AG20443 (cell line): Measurements from ENCODE around the gene SENP8.
A peak's percentile ranks its signal among the peaks of the same experiment; 100 is the strongest.

Experiments
- DNase-seq: peaks from one replicate; pipeline ENCODE4 v3.0.0; 2012; ENCODE audit warnings: low spot score, mixed read lengths

SENP8 gene

DNA sequence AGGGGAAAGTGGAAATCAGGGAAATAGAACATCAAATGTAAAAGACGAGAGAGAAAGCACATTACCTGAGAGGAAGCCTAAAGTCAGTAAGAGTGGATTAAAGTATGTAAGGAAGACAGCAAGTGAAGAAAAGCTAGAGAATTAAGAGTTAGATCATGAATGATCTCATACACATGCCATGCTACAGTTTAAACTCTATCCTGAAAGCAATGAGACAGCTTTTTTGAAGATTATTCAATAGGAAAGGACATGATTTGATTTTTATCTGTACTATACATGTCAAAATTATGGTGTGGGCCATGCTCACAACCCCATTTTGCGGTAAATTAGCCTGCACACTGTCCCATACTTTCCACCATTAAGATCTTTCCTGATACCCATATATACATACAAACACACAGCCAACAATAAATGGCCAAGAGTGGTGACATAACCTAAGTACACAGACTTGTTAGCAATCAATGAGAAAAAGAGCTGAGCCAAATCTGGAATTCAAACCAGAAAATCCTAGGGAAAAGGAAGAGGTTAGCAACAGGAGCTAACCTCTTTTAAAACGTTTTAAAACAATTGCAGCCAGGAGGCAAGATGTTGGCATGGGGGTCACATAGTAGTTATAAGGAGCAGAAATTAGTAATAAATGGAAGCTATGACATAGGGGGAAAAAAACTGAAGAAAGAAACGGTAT is 4.7 kb upstream of the SENP8 start:
- no peak for DNase-seq

DNA sequence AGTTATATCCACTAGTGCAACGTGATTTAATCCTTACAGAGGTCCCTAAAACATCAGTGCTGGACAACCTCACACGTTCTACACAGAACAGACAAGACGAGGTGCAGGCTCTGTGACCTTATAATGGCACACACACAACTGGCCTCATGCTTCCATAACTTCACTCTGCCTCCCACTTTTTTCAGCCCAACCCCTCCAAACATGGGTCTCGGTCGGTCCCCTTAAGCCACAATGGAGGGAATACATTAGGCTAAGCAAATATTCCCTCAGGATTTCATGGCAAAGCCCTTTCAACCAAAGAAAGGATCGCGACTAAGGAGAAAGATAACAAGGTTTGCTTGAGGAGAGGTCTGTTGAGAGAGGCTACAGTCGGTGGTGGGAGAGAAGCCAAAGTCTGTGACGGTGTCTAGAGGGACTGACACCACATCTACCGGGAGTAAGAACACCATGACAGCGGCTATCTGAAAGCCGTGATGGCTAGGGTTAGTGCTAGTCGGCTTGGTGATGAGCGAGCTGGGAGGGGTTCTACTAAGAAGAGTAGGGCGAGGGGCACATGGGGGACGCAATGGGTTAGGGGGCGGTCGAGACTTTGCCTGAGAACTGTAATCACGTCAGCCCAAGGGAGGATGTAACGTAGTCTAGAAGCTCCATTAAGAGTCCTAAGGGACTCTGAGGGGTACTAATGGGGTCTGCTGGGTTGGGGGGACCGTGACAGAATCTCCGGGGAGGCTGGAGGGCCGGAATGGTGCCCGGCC is 1.3 kb upstream of the SENP8 start:
- DNase-seq = peak; percentile 23

- peak; percentile 89 for DNase-seq
These were observed 652 bp upstream of the SENP8 start for GRCh38 chr15:72117486-72118016.

DNA sequence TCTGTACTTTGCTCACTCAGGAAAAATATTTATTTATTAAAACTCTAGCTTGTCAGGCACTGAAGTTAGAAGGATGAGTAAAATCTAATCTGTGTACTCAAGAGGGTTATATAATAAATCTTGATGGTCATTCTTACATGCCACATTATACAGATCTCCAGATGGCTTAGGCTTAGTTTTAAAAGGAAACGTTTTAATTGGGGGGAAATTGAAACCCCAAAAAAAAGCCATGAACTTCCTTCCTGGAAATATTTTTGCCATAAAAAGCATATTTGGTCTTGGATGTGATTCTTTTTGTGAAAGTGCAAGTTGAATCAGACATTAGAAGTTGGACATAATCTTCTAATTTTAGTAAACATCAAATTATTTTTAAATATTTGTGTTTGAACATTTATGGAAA is 6.0 kb downstream of the SENP8 start:
- no peak for DNase-seq

DNA sequence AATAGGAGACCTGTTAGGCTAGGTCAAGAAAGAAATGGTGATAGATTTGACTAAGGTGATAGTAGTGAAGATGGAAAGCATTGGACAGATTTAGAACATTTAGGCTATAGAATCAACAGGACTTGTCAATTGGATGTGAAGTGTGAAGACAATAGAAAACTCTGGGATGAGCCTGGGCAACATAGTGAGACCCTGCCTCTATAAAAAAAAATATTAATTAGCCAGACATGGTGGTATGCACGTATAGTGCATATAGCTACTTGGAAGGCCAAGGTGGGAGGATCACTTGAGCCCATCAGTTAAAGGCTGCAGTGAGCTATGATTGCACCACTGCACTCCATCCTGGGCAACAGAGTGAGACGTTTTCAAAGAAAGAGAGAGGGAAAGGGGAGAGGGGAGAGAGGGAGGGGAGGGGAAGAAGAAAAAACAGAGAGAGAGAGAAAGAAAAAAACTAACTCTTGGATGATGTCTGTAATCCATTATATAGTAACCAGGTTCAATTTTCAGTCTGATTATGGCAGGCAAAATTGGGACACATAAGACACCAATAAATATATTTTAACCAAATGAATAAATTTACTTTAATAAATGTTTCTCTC is 9.6 kb downstream of the SENP8 start:
- no peak for DNase-seq

DNA sequence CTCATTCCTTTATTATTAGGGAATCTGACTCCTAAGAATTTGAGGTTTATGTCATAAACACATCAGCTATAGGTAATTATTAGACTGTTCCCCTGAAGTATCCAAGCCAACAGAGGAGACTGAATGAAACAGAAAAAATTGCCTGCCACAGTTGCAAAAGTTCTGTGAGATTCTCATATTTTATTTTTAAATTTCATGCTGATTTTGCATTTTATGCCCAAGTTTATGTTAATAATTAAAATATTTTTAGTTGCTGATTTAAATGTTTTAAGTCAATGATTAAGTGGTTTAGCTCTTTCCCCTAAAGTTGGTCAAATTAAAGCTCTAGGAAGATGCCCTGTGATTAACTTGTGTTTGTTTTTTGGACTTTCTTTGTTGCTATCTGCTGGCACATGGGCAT is 10.2 kb downstream of the SENP8 start:
- DNase-seq = no peak

DNA sequence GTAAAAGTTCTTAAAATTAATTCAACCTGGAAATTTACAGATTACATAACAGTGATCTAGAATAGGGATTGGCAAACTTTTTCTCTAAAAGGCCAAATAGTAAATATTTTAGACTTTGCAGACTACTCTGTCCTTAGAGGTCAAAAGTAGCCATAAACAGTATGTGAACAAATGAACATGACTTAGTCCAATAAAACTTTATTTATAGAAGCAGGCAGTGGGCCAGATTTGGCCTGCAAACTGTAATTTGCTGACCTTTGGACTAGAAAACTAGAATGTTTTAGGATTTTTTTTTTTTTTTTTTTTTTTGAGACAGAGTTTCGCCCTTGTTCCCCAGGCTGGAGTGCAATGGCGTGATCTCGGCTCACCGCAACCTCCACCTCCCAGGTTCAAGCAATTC is 12.1 kb downstream of the SENP8 start:
- no peak for DNase-seq

- DNase-seq = no peak
These were observed 13.7 kb downstream of the SENP8 start for GRCh38 chr15:72131922-72132321.

GRCh38 chr15:72133211-72133610 is 15.0 kb downstream of the SENP8 start:
- no peak for DNase-seq

- no peak for DNase-seq
These were observed 17.5 kb downstream of the SENP8 start for GRCh38 chr15:72135719-72136118.

- no peak for DNase-seq
These were observed 18.2 kb downstream of the SENP8 start for GRCh38 chr15:72136170-72137051.

GRCh38 chr15:72139667-72140066 is 21.5 kb downstream of the SENP8 start:
- DNase-seq = no peak

DNA sequence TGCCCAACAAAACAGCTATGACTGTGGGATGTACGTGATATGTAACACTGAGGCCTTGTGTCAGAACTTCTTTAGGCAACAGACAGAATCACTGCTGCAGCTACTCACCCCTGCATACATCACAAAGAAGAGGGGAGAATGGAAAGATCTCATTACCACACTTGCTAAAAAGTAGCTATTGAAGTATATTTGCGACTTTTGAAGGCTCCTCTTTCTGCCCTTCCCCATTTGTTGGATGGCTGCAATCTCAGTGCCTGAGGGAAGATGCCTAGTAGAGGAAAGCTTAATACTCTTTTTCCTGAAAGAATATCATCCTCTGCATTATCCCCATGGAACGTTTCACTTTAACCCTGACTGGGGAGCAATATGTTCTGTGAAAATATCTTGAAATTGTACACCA is 21.9 kb downstream of the SENP8 start:
- no peak for DNase-seq

DNA sequence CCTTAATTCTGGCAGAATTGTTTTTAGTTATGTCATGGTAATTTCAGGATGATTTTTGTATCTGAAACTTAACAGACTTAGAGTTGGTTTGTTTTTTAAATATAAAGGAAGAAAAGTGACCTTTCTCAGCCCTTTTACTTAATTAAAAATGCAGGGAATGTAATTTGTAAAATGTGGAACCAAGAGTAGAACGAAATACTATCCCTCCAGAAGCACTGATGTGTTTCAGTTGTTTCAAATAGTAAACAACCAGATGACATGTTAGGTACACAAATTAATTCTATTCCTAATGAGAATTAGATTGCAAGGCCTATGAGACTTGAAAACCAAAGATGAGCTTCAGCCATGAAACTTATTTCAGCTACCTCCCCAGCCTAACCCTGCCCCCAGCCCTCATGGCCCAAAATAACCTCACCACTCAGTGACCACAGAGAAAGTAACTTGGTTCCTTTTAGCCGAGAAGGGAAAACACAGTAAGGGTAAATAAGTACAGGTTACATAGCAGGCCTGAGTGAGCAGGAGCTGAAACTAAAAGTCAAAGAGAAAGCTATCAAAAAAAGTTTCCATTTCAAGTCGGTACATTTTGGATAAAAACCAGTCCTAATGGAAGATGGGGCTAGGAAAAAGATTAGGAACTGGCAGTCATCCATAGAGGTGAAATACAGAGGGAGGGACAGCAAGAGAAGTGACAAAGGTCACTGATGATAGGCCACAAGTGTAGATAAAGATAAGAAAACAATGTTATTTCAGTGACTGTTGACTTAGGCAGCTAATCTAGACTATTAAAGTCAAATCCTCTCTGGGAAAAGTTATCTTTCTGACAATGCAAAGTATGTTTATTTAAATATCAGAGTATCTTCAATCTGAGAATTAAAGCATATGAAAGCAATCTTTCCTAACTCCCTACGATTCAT is 23.2 kb downstream of the SENP8 start:
- no peak for DNase-seq

DNA sequence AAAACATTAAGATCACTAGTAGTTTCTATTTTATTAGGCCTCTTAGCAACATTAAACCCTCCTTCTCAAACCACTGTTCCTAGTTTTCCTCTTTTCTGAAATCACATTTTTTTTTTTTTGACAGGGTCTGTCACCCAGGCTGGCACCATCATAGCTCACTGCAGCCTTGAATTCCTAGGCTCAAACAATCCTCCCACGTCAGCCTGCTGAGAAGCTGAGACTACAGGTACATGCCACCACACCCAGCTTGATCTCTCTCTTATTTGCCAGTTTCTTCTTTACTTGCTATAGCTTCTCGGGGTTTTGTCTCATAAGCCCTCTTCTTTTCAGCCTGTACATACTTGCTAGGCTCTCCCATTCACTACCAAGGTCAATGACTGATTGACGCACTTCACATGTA is 28.0 kb downstream of the SENP8 start:
- DNase-seq = no peak

DNA sequence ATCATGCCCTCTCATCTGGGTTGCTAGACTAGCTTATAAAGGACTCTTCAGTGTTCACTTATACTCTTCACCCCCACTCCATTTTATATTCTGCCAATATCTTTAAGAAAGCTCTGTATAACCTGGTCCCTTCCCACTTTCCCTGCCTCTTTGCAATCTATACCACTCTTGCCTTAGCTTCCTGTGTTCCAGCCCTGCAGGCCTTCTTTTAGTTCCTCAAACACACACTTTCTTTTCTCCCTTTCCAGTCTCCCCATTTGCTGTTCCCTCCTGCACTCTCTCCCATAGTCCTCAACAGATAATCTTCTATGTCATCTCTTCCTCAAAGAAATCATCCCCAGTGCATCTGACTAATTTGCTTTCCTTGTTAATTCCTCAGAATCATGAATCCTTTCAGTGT is 28.7 kb downstream of the SENP8 start:
- DNase-seq = no peak

DNA sequence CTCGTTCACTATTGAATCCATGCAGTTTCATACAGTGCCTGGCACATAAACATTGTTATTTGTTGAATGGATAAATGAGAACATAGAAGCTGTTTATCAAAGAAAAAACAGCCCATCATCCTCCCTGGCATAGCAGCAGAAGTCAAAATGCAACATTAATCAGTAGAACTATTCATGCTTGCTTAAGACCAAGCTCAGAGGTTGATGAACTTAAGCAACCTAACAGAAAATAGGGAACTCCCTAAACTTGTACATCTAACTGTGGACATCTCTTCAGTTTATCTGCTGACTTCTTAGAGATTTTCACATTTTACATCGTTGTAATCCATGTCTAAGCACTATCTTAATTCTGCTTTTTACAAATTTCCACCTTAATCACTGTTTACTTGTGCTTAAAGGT is 29.2 kb downstream of the SENP8 start:
- no peak for DNase-seq

DNA sequence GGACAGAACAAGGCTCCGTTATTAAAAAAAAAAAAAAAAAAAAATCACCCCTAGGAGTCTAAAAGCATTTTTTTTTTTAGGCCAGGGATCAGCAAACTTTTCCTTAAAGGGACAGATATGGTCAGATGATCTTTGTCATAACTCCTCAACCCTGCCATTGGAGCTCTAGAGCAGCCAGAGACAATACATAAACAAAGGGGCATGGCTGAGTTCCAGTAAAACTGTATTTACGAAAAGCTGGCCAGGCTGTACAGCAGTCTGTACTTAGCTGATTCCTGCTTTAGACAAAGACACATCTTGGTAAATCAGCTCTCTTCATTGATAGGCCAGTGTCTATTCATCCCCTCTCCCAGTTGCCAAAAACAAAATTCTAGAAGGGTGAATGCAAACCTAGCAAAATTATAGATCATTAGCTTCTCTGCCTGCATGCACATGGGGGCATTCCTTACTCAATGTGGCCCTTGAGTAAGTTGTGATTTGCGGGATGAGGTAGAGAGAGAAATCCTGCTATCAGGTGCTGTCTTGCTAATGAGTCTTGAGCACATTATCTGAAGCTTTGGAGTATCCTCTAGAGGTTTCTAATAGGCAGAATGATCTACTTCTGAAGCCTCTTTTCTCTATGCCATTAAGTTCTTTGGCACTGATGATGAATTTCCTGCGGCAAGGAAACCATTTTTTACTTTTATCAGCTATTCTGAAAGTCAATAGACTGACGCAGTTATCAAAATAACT is 35.2 kb downstream of the SENP8 start:
- DNase-seq = no peak

DNA sequence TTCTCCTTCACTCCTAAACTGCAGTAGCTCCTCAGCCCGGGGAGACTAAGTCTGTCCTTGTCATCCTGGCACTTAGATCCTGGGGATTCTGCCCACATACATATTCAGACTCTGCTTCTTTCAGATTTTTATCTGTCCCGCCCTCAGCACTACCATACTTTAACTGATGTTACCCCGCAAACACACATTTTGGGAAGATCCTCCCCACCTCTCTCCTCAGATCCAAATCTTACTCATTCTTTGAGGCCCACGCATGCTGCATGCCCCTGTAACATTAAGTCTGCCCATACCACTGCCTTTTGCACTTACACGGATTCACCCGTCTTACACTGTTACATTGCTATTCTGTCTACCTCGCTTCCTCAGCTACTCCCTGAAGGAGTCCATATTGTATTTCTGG is 36.1 kb downstream of the SENP8 start:
- no peak for DNase-seq

GRCh38 chr15:72155003-72155621 is 36.9 kb downstream of the SENP8 start:
- DNase-seq = peak; percentile 32
